Endothelial cell of umbilical vein (primary cell): ENCODE measurements around the gene LDLRAD4. TPM values are rescaled to one million over a fixed set of nuclear protein-coding genes. Genes with fewer than 3 reads are reported as not detected.

ENCODE experiments used
- BruUV-seq: library from RNA; stranded (reverse); fragments of 400-500 nt; replicated peaks from 2 replicates; lab custom pipeline; 2021; lab: Mats Ljungman, UMichigan
- CTCF ChIA-PET: fragments of 300-600, 350-600 bp; sonication (Branson Sonifier 250); formaldehyde crosslinking; loops from one replicate; lab custom pipeline; 2021; ENCODE audit warnings: antibody characterized with exemption, inconsistent platforms; lab: Charles Lee
- POLR2A ChIA-PET: fragments of 300-600, 350-600 bp; sonication (Branson Sonifier 250); formaldehyde crosslinking; loops from one replicate; lab custom pipeline; 2021; ENCODE audit warnings: antibody characterized with exemption, inconsistent platforms; lab: Charles Lee
- DNase-seq: peaks from one replicate; pipeline ENCODE4 v3.0.0-alpha.2; 2011; ENCODE audit warnings: low read depth, low spot score
- FAIRE-seq: peaks from 2 replicates; lab custom pipeline; 2011; peaks lifted over from hg19 to GRCh38; lab: Jason Lieb, UNC
- H2AFZ ChIP-seq: 2 replicates; pipeline ENCODE4 v1.6.0; 2012; ENCODE audit warnings: low read depth, low read length, control low read depth, inconsistent platforms
- H3K27ac ChIP-seq: 2 replicates; pipeline ENCODE4 v1.5.1; 2011; ENCODE audit warnings: low read depth, mild to moderate bottlenecking, control low read depth, low read length, moderate library complexity; ENCODE audit not compliant: insufficient read depth
- H3K27me3 ChIP-seq, 2 experiments: 2 replicates each; pipeline versions ENCODE4 v1.6.0 to v1.6.1; 2011; ENCODE audit warnings: low read length in 2 of 2, mixed read lengths in 1 of 2; ENCODE audit not compliant: control insufficient read depth in 2 of 2, insufficient read depth in 2 of 2
- H3K36me3 ChIP-seq, 2 experiments: 2 replicates in 1 of 2; 3 replicates in 1 of 2; pipeline ENCODE4 v1.5.1; 2011; ENCODE audit warnings: low read length in 2 of 2, mild to moderate bottlenecking in 1 of 2, moderate library complexity in 1 of 2; ENCODE audit not compliant: control insufficient read depth in 2 of 2, insufficient read depth in 2 of 2; ENCODE audit errors: extremely low read depth in 1 of 2
- H3K4me1 ChIP-seq: 3 replicates; pipeline ENCODE4 v1.5.1; 2011; ENCODE audit warnings: mild to moderate bottlenecking, low read length; ENCODE audit not compliant: control insufficient read depth, insufficient read depth; ENCODE audit errors: extremely low read depth
- H3K4me2 ChIP-seq: 2 replicates; pipeline ENCODE4 v1.6.1; 2011; ENCODE audit warnings: low read length, control low read depth, mixed read lengths; ENCODE audit not compliant: insufficient read depth
- H3K4me3 ChIP-seq, 3 experiments: fragments of 200-600 bp in 1 of 3; sonication (generic), shearing (Covaris generic) in 1 of 3; replicated peaks in 1 of 3; 2 replicates each; pipeline ENCODE4 v1.5.1; 2011 to 2016; ENCODE audit warnings: control low read depth in 3 of 3, low read length in 3 of 3, mild to moderate bottlenecking in 2 of 3, inconsistent platforms in 1 of 3, low read depth in 1 of 3, moderate library complexity in 1 of 3; ENCODE audit not compliant: insufficient read depth in 1 of 3
- H3K79me2 ChIP-seq: 2 replicates; pipeline ENCODE4 v1.6.0; 2012; ENCODE audit warnings: low read length, inconsistent platforms; ENCODE audit not compliant: control insufficient read depth, insufficient read depth
- H3K9ac ChIP-seq: replicated peaks from 2 replicates; pipeline ENCODE3; 2011; ENCODE audit warnings: low read length, control low read depth; ENCODE audit not compliant: insufficient read depth; ENCODE audit errors: extremely low read depth
- H3K9me1 ChIP-seq: replicated peaks from 3 replicates; pipeline ENCODE4 v1.6.0; 2011; ENCODE audit warnings: mild to moderate bottlenecking, low read length; ENCODE audit not compliant: control insufficient read depth, insufficient read depth; ENCODE audit errors: extremely low read depth
- H3K9me3 ChIP-seq: replicated peaks from 2 replicates; pipeline ENCODE4 v1.5.1; 2012; ENCODE audit warnings: low read length, inconsistent platforms; ENCODE audit not compliant: control insufficient read depth, insufficient read depth
- H4K20me1 ChIP-seq: replicated peaks from 2 replicates; pipeline ENCODE3; 2011; ENCODE audit warnings: mild to moderate bottlenecking, low read length; ENCODE audit not compliant: control insufficient read depth, insufficient read depth; ENCODE audit errors: extremely low read depth
- EZH2 ChIP-seq: IDR thresholded peaks from 2 replicates; pipeline ENCODE4 v1.6.1; 2012; ENCODE audit warnings: borderline replicate concordance, low read depth, mild to moderate bottlenecking, moderate library complexity, low read length, inconsistent platforms; ENCODE audit not compliant: severe bottlenecking
- FOS ChIP-seq: IDR thresholded peaks from 2 replicates; pipeline ENCODE4 v1.6.1; 2011; ENCODE audit warnings: mild to moderate bottlenecking, low read length, moderate library complexity, borderline replicate concordance; ENCODE audit not compliant: insufficient read depth
- GATA2 ChIP-seq: IDR thresholded peaks from 2 replicates; pipeline ENCODE4 v1.7.0; 2011; ENCODE audit warnings: low read depth, mild to moderate bottlenecking, moderate library complexity, mixed read lengths, low read length; ENCODE audit not compliant: insufficient read length, insufficient read depth
- JUN ChIP-seq: IDR thresholded peaks from 2 replicates; pipeline ENCODE4 v1.6.1; 2011; ENCODE audit warnings: borderline replicate concordance, low read depth; ENCODE audit not compliant: insufficient read length, insufficient read depth
- MYC ChIP-seq: IDR thresholded peaks from one replicate; pipeline ENCODE4 v1.6.1; 2011; ENCODE audit warnings: mild to moderate bottlenecking, low read depth, low read length
- POLR2AphosphoS5 ChIP-seq: IDR thresholded peaks from 2 replicates; pipeline ENCODE4 v1.6.1; 2012; ENCODE audit warnings: low read depth, mild to moderate bottlenecking, control low read depth, low read length, moderate library complexity; ENCODE audit not compliant: insufficient read depth
- dilution Hi-C: fragments of 300-500 bp; cut with MboI; formaldehyde crosslinking; loops from one replicate; pipeline ENCODE4 v1.15.0; 2019; ENCODE audit warnings: low sequenced_read_pairs; ENCODE audit not compliant: extremely low pct_ligation_motif_present
- intact Hi-C: fragments of 100-400 bp; cut with micrococcal nuclease; formaldehyde crosslinking; loops from one replicate; pipeline ENCODE4 v1.10.0; 2022
- polyA plus RNA-seq, 4 experiments: library from polyadenylated mRNA; depleted of rRNA in 3 of 4; stranded (reverse) in 3 of 4; unstranded in 1 of 4; fragments of >200 nt; gene quantifications; 2 replicates each; pipeline versions ENCODE4 v1.2.1 to v1.2.3, GENCODE V29; 2011 to 2012; ENCODE audit warnings: missing spikeins in 1 of 4
- total RNA-seq: library from RNA; stranded (reverse); gene quantifications from 2 replicates; pipeline ENCODE4 v1.2.3, GENCODE V29; 2021
- TF ChIP-seq, protein P1 (sequence below), 2 donors: IDR thresholded peaks; 1 replicate in 1 of 2; 2 replicates in 1 of 2; pipeline ENCODE4 v1.5.1; 2011; ENCODE audit warnings: low read length in 2 of 2, mild to moderate bottlenecking in 2 of 2, moderate library complexity in 2 of 2, control low read depth in 1 of 2, inconsistent platforms in 1 of 2, low read depth in 1 of 2; ENCODE audit not compliant: insufficient read depth in 1 of 2; ENCODE audit errors: extremely low read depth in 1 of 2
- TF ChIP-seq, protein P2 (sequence below): IDR thresholded peaks from 2 replicates; pipeline ENCODE4 v1.6.1; 2011; ENCODE audit not compliant: insufficient read depth, insufficient read length

Gene LDLRAD4
- total and polyA plus RNA-seq, 2 donors (not counting 3 experiments of a cell fraction or from before 2014, with no cell fraction given): 5.2 to 6.5 TPM

DNA sequence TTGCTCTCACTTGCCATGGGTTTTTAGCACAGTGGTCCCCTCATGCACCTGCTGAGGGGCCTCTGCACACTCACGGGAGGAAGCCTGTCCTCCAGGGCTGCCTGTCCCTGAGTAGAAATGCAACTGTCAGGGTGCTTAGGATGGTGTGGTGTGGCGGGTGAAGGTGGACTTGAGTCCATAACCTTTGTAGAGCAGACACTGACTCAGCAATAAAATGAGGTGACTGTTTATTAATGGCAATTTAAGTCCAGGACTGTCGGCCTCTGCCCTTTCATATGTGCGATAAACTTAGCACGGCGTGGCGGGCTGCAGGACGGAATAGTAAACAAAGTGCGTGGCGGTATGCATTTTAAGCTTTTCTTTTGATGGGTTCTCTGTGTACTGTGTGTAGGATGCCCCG lies 188.2 kb downstream of the LDLRAD4 start:
- Histone ChIP-seq H3K9me3 (no peaks in the 10 kb centered on the region), H3K27ac (no peak overlapping the region), H3K36me3 (no peaks in the 10 kb centered on the region), H3K4me3 (no peak overlapping the region), H3K4me1 (no peaks in the 10 kb centered on the region), H3K79me2 (no peaks in the 10 kb centered on the region), H3K27me3 (no peaks in the 10 kb centered on the region), H2AFZ (no peak overlapping the region), H4K20me1 (no peaks in the 10 kb centered on the region), H3K4me2 (no peak overlapping the region), H3K9me1 (no peaks in the 10 kb centered on the region), H3K9ac (no peak overlapping the region)
- no peak for TF ChIP-seq MYC
- TF ChIP-seq POLR2AphosphoS5: no peak
- no peak for TF ChIP-seq JUN
- no peak for TF ChIP-seq EZH2
- no peak for TF ChIP-seq FOS
- TF ChIP-seq, protein P1, sequence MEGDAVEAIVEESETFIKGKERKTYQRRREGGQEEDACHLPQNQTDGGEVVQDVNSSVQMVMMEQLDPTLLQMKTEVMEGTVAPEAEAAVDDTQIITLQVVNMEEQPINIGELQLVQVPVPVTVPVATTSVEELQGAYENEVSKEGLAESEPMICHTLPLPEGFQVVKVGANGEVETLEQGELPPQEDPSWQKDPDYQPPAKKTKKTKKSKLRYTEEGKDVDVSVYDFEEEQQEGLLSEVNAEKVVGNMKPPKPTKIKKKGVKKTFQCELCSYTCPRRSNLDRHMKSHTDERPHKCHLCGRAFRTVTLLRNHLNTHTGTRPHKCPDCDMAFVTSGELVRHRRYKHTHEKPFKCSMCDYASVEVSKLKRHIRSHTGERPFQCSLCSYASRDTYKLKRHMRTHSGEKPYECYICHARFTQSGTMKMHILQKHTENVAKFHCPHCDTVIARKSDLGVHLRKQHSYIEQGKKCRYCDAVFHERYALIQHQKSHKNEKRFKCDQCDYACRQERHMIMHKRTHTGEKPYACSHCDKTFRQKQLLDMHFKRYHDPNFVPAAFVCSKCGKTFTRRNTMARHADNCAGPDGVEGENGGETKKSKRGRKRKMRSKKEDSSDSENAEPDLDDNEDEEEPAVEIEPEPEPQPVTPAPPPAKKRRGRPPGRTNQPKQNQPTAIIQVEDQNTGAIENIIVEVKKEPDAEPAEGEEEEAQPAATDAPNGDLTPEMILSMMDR (IDR thresholded peaks at IDR 0.05; ENCODE audit: extremely low read depth in 1 of 2, insufficient read depth in 1 of 2, low read depth in 1 of 2, low read length in 2 of 2): no peak
- TF ChIP-seq, protein P2, sequence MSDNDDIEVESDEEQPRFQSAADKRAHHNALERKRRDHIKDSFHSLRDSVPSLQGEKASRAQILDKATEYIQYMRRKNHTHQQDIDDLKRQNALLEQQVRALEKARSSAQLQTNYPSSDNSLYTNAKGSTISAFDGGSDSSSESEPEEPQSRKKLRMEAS: no peak
- TF ChIP-seq GATA2: no peak
- BruUV-seq: no TSS peak
- dilution Hi-C loops (no loop called here), intact Hi-C loops (no loop called here)
- DNase-seq (no peak), FAIRE-seq (no peak)
- ChIA-PET CTCF (interaction anchor here (1.0 to 2.2 kb wide), 2 partner anchors 9 to 25 kb away, joined by 3 to 5 read pairs; no protein-coding TSS in a partner anchor), POLR2A (no interaction called here)
